ENCODE results near the gene MLF1.
"Not testable (repeated sequence)": the region's sequence is repeated elsewhere in the genome, so short reads cannot be mapped to it uniquely, and the experiment has no call there.

Gene MLF1

GRCh38 chr3:158570999-158571702 lies at the start of gene MLF1:
MLF1 (plus strand) TSS chr3:158571194; CDS start chr3:158571301, 107 bp downstream.
- peak; percentile 98 for DNase-seq

GRCh38 chr3:158522221-158523136 lies 48.5 kb upstream of the MLF1 start:
- no peak for DNase-seq

GRCh38 chr3:158528076-158528674 lies 42.8 kb upstream of the MLF1 start:
- no peak for DNase-seq

GRCh38 chr3:158531334-158531733 lies 39.7 kb upstream of the MLF1 start:
- peak; percentile 54 for DNase-seq

GRCh38 chr3:158532099-158532734 lies 38.8 kb upstream of the MLF1 start:
- DNase-seq, result peak; percentile 70

GRCh38 chr3:158535918-158536317 lies 35.1 kb upstream of the MLF1 start:
- no peak for DNase-seq

- peak; percentile 62 for DNase-seq
Measured at GRCh38 chr3:158539414-158540014, 31.5 kb upstream of the MLF1 start.

GRCh38 chr3:158540066-158540465 lies 30.9 kb upstream of the MLF1 start:
- DNase-seq, result no peak

GRCh38 chr3:158548691-158549090 lies 22.3 kb upstream of the MLF1 start:
- no peak for DNase-seq

- DNase-seq, result not testable (repeated sequence)
Measured at GRCh38 chr3:158549938-158550337, 21.1 kb upstream of the MLF1 start.

GRCh38 chr3:158552124-158552523 lies 18.9 kb upstream of the MLF1 start:
- no peak for DNase-seq

- no peak for DNase-seq
Measured at GRCh38 chr3:158559504-158559903, 11.5 kb upstream of the MLF1 start.

- no peak for DNase-seq
Measured at GRCh38 chr3:158560979-158561378, 10.0 kb upstream of the MLF1 start.

- no peak for DNase-seq
Measured at GRCh38 chr3:158562674-158563073, 8.3 kb upstream of the MLF1 start.

GRCh38 chr3:158563076-158563475 lies 7.9 kb upstream of the MLF1 start:
- no peak for DNase-seq

GRCh38 chr3:158565076-158565475 lies 5.9 kb upstream of the MLF1 start:
- DNase-seq, result no peak

- DNase-seq, result peak; percentile 15
Measured at GRCh38 chr3:158568784-158569183, 2.2 kb upstream of the MLF1 start.

GRCh38 chr3:158569794-158570193 lies 1.2 kb upstream of the MLF1 start:
- no peak for DNase-seq

- peak; percentile 19 for DNase-seq
Measured at GRCh38 chr3:158571969-158572765, 1.2 kb downstream of the MLF1 start.

GRCh38 chr3:158572766-158573060 lies 1.7 kb downstream of the MLF1 start:
- peak; percentile 9 for DNase-seq

GRCh38 chr3:158573714-158574113 lies 2.7 kb downstream of the MLF1 start:
- DNase-seq, result no peak

GRCh38 chr3:158574646-158575045 lies 3.7 kb downstream of the MLF1 start:
- DNase-seq, result no peak

Data from DMS53 (cell line).